Calu3 (cell line): ENCODE data around the gene PPP1R13B. TPM values are rescaled to one million over a fixed set of nuclear protein-coding genes. Genes with fewer than 3 reads are reported as not detected.

Experiments
- BruUV-seq: library from RNA; stranded (reverse); fragments of 400-500 nt; replicated peaks from 2 replicates; lab custom pipeline; 2021; lab: Mats Ljungman, UMichigan
- CTCF ChIA-PET: fragments of 300-600 bp; sonication (Branson Sonifier 250); formaldehyde crosslinking; loops from one replicate; lab custom pipeline; 2022; ENCODE audit warnings: antibody characterized with exemption; lab: Charles Lee
- DNase-seq: peaks from one replicate; pipeline ENCODE4 v3.0.0; 2022
- H3K27ac Mint-ChIP-seq: one replicate; pipeline ENCODE4 v1.8.0; 2022; ENCODE audit warnings: mixed read lengths; ENCODE audit not compliant: unreplicated experiment
- H3K27me3 Mint-ChIP-seq: one replicate; pipeline ENCODE4 v1.8.0; 2022; ENCODE audit warnings: mixed read lengths; ENCODE audit not compliant: unreplicated experiment
- H3K36me3 Mint-ChIP-seq: one replicate; pipeline ENCODE4 v1.8.0; 2022; ENCODE audit warnings: mild to moderate bottlenecking, moderate library complexity, mixed read lengths; ENCODE audit not compliant: insufficient read depth, unreplicated experiment
- H3K4me1 Mint-ChIP-seq: one replicate; pipeline ENCODE4 v1.8.0; 2022; ENCODE audit warnings: mild to moderate bottlenecking, low read depth, mixed read lengths; ENCODE audit not compliant: unreplicated experiment
- H3K4me3 Mint-ChIP-seq: one replicate; pipeline ENCODE4 v1.8.0; 2022; ENCODE audit warnings: mild to moderate bottlenecking, low read depth, moderate library complexity, mixed read lengths; ENCODE audit not compliant: unreplicated experiment
- H3K9me3 Mint-ChIP-seq: one replicate; pipeline ENCODE4 v1.8.0; 2022; ENCODE audit warnings: low read depth, mixed read lengths; ENCODE audit not compliant: unreplicated experiment
- CTCF ChIP-seq: fragments of 200-600 bp; IDR thresholded peaks from one replicate; pipeline ENCODE4 v1.8.0; 2022; ENCODE audit warnings: antibody characterized with exemption; ENCODE audit not compliant: unreplicated experiment
- intact Hi-C: fragments of 100-400 bp; cut with micrococcal nuclease; formaldehyde crosslinking; loops from one replicate; pipeline ENCODE4 v1.10.0; 2022; ENCODE audit not compliant: unreplicated experiment
- total RNA-seq: library from RNA; stranded (reverse); gene quantifications from 2 replicates; pipeline ENCODE4 v1.2.3, GENCODE V29; 2022

Gene PPP1R13B
- total RNA-seq, 1 experiment from 2014 or later: 27.7 TPM

DNA sequence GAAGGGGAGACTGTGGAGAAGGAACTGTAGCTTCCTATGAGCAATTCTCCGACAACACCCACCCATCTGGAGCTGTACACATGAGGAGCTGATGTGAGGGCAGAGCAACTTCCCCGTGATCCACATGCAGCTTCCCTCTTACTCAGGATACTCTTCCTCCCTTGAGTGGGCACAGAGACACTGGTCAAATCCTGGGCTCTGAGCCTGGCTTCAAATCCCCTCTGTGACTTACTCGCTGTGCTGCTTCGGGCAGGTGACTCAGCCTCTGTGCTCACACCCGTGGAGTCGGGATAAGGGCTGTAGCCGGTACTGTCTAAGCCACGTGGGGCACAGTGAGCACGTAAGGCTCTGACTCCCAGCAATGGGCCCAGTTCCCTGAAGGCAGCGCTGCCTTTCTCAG is 100.7 kb downstream of the PPP1R13B start:
- H3K36me3 Mint-ChIP-seq: peaks cover 5% of the 10 kb centered on the region
- no peaks in the 10 kb centered on the region for H3K9me3 Mint-ChIP-seq
- no peaks in the 10 kb centered on the region for H3K27me3 Mint-ChIP-seq
- CTCF ChIA-PET: interaction anchor here (0.6 kb wide), 1 partner anchor 710 kb away, joined by 4 read pairs; no protein-coding TSS in a partner anchor
- H3K4me1 Mint-ChIP-seq: no peaks in the 10 kb centered on the region
- no peak for TF ChIP-seq CTCF
- intact Hi-C loops: no loop called here
- DNase-seq: no peak
- H3K27ac Mint-ChIP-seq: no peak overlapping the region
- no TSS peak for BruUV-seq
- H3K4me3 Mint-ChIP-seq: no peak overlapping the region

GRCh38 chr14:103745424-103745823 is 102.0 kb downstream of the PPP1R13B start:
- DNase-seq: no peak
- BruUV-seq: no TSS peak
- peaks cover 5% of the 10 kb centered on the region for H3K36me3 Mint-ChIP-seq
- TF ChIP-seq CTCF: no peak
- H3K4me3 Mint-ChIP-seq: no peak overlapping the region
- H3K27me3 Mint-ChIP-seq: no peaks in the 10 kb centered on the region
- no peaks in the 10 kb centered on the region for H3K9me3 Mint-ChIP-seq
- CTCF ChIA-PET: no interaction called here
- H3K4me1 Mint-ChIP-seq: no peaks in the 10 kb centered on the region
- intact Hi-C loops: no loop called here
- no peak overlapping the region for H3K27ac Mint-ChIP-seq

- peaks cover 5% of the 10 kb centered on the region for H3K36me3 Mint-ChIP-seq
- DNase-seq: no peak
- CTCF ChIA-PET: no interaction called here
- H3K27ac Mint-ChIP-seq: no peak overlapping the region
- BruUV-seq: no TSS peak
- no peak for TF ChIP-seq CTCF
- H3K9me3 Mint-ChIP-seq: no peaks in the 10 kb centered on the region
- no peaks in the 10 kb centered on the region for H3K4me1 Mint-ChIP-seq
- no peak overlapping the region for H3K4me3 Mint-ChIP-seq
- intact Hi-C loops: no loop called here
- H3K27me3 Mint-ChIP-seq: no peaks in the 10 kb centered on the region
These were observed 102.6 kb downstream of the PPP1R13B start for GRCh38 chr14:103744621-103745395.

GRCh38 chr14:103743691-103744090 is 103.7 kb downstream of the PPP1R13B start:
- no TSS peak for BruUV-seq
- TF ChIP-seq CTCF: no peak
- CTCF ChIA-PET: no interaction called here
- H3K4me3 Mint-ChIP-seq: no peak overlapping the region
- H3K9me3 Mint-ChIP-seq: no peaks in the 10 kb centered on the region
- no peaks in the 10 kb centered on the region for H3K36me3 Mint-ChIP-seq
- intact Hi-C loops: no loop called here
- DNase-seq: no peak
- H3K27ac Mint-ChIP-seq: no peak overlapping the region
- H3K27me3 Mint-ChIP-seq: no peaks in the 10 kb centered on the region
- H3K4me1 Mint-ChIP-seq: no peaks in the 10 kb centered on the region
